H1 (cell line): ENCODE data around the gene KIF26B. TPM values are rescaled to one million over a fixed set of nuclear protein-coding genes. Genes with fewer than 3 reads are reported as not detected.

ENCODE experiments used
- KDM5A ChIP-seq: fragments of 200-600 bp; IDR thresholded peaks from 2 replicates; pipeline ENCODE4 v1.7.1; 2012; ENCODE audit warnings: mild to moderate bottlenecking, low read length, inconsistent platforms, mixed read lengths
- polyA plus RNA-seq, 7 experiments: library from polyadenylated mRNA; depleted of rRNA in 3 of 7; stranded (reverse) in 5 of 7; unstranded in 2 of 7; fragments of >200 nt in 5 of 7; fragments of 200-250 nt in 2 of 7; gene quantifications; 1 replicate in 5 of 7; 2 replicates in 1 of 7; 4 replicates in 1 of 7; pipeline versions ENCODE4 v1.2.1 to v1.2.3, GENCODE V29; 2011 to 2013; ENCODE audit warnings: missing spikeins in 2 of 7, mixed read lengths in 2 of 7
- total RNA-seq: library from RNA; stranded (reverse); fragmentation: NEBNext Ultra II Directional; extraction: Animal tissue kit (Norgen Biotek cat#: 25700); gene quantifications from 2 replicates; pipeline ENCODE4 v1.2.1, GENCODE V29; 2021

Gene KIF26B
- total and polyA plus RNA-seq, 2 of the 8 experiments (the other 6 are each of a cell fraction or from before 2014, with no cell fraction given) = 0.06 to 0.28 TPM

GRCh38 chr1:245110406-245110805, 44.4 kb upstream of the KIF26B start (continued):
- no peak for TF ChIP-seq KDM5A
- TF ChIP-seq, all 59 proteins: peak for 0
